ENCODE measurements around the gene APOB.
"Not testable (repeated sequence)": the region's sequence is repeated elsewhere in the genome, so short reads cannot be mapped to it uniquely, and the experiment has no call there.

APOB gene

GRCh38 chr2:21034156-21034971 lies 9.5 kb downstream of the APOB start:
- in situ Hi-C loops (cut with HindIII; ENCODE audit: low sequenced_read_pairs): no loop called here

GRCh38 chr2:21033237-21034155 lies 10.4 kb downstream of the APOB start:
- in situ Hi-C loops (cut with HindIII; ENCODE audit: low sequenced_read_pairs): no loop called here

- in situ Hi-C loops (cut with HindIII; ENCODE audit: low sequenced_read_pairs): no loop called here
These were observed 11.3 kb downstream of the APOB start for GRCh38 chr2:21032338-21033236.

- in situ Hi-C loops (cut with HindIII; ENCODE audit: low sequenced_read_pairs): no loop called here
These were observed 12.6 kb downstream of the APOB start for GRCh38 chr2:21030983-21031968.

- in situ Hi-C loops (cut with HindIII; ENCODE audit: low sequenced_read_pairs): no loop called here
These were observed 14.4 kb downstream of the APOB start for GRCh38 chr2:21029519-21029918.

- in situ Hi-C loops (cut with HindIII; ENCODE audit: low sequenced_read_pairs): not testable (repeated sequence)
These were observed 14.9 kb downstream of the APOB start for GRCh38 chr2:21028951-21029350.

- in situ Hi-C loops (cut with HindIII; ENCODE audit: low sequenced_read_pairs): no loop called here
These were observed 15.6 kb downstream of the APOB start for GRCh38 chr2:21028021-21028947.

- in situ Hi-C loops (cut with HindIII; ENCODE audit: low sequenced_read_pairs): no loop called here
These were observed 17.2 kb downstream of the APOB start for GRCh38 chr2:21026479-21027282.

GRCh38 chr2:21025690-21026478 lies 18.0 kb downstream of the APOB start:
- in situ Hi-C loops (cut with HindIII; ENCODE audit: low sequenced_read_pairs): no loop called here

GRCh38 chr2:21024722-21025389 lies 19.0 kb downstream of the APOB start:
- in situ Hi-C loops (cut with HindIII; ENCODE audit: low sequenced_read_pairs): no loop called here

- in situ Hi-C loops (cut with HindIII; ENCODE audit: low sequenced_read_pairs): no loop called here
These were observed 19.7 kb downstream of the APOB start for GRCh38 chr2:21024198-21024597.

- in situ Hi-C loops (cut with HindIII; ENCODE audit: low sequenced_read_pairs): no loop called here
These were observed 20.3 kb downstream of the APOB start for GRCh38 chr2:21023419-21024181.

GRCh38 chr2:21022792-21023367 lies 21.0 kb downstream of the APOB start:
- in situ Hi-C loops (cut with HindIII; ENCODE audit: low sequenced_read_pairs): no loop called here

GRCh38 chr2:21021430-21021829 lies 22.4 kb downstream of the APOB start:
- in situ Hi-C loops (cut with HindIII; ENCODE audit: low sequenced_read_pairs): no loop called here

- in situ Hi-C loops (cut with HindIII; ENCODE audit: low sequenced_read_pairs): no loop called here
These were observed 23.1 kb downstream of the APOB start for GRCh38 chr2:21020668-21021288.

Measured in DLD1 (cell line).